GM21447 (cell line): ENCODE data around the gene SPPL2A.
"Not testable (repeated sequence)": the region's sequence is repeated elsewhere in the genome, so short reads cannot be mapped to it uniquely, and the experiment has no call there.

Experiments
- ATAC-seq: cut with Tn5 transposase; IDR thresholded peaks from one replicate; pipeline ENCODE4 v1.9.1; 2021; ENCODE audit not compliant: unreplicated experiment

SPPL2A gene

GRCh38 chr15:50765195-50765967 lies at the start of gene SPPL2A:
Gene SPPL2A (minus strand): TSS chr15:50765706. CDS start chr15:50765533, 173 bp downstream.
- peak; percentile 78 for ATAC-seq

- no peak for ATAC-seq
Observed at GRCh38 chr15:50814634-50815033, 49.1 kb upstream of the SPPL2A start.

- no peak for ATAC-seq
Observed at GRCh38 chr15:50813865-50814264, 48.4 kb upstream of the SPPL2A start.

- ATAC-seq, result no peak
Observed at GRCh38 chr15:50813089-50813488, 47.6 kb upstream of the SPPL2A start.

- not testable (repeated sequence) for ATAC-seq
Observed at GRCh38 chr15:50812181-50812506, 46.6 kb upstream of the SPPL2A start.

- ATAC-seq, result not testable (repeated sequence)
Observed at GRCh38 chr15:50811461-50812180, 46.1 kb upstream of the SPPL2A start.

- no peak for ATAC-seq
Observed at GRCh38 chr15:50810128-50810527, 44.6 kb upstream of the SPPL2A start.

- ATAC-seq, result no peak
Observed at GRCh38 chr15:50808728-50809127, 43.2 kb upstream of the SPPL2A start.

- no peak for ATAC-seq
Observed at GRCh38 chr15:50803479-50804180, 38.1 kb upstream of the SPPL2A start.

- ATAC-seq, result no peak
Observed at GRCh38 chr15:50800715-50801114, 35.2 kb upstream of the SPPL2A start.

- no peak for ATAC-seq
Observed at GRCh38 chr15:50798684-50799083, 33.2 kb upstream of the SPPL2A start.

GRCh38 chr15:50797926-50798325 lies 32.4 kb upstream of the SPPL2A start:
- ATAC-seq, result no peak

GRCh38 chr15:50791486-50791885 lies 26.0 kb upstream of the SPPL2A start:
- ATAC-seq, result no peak

- ATAC-seq, result no peak
Observed at GRCh38 chr15:50790778-50791453, 25.4 kb upstream of the SPPL2A start.

- ATAC-seq, result no peak
Observed at GRCh38 chr15:50786871-50787270, 21.4 kb upstream of the SPPL2A start.

GRCh38 chr15:50786438-50786837 lies 20.9 kb upstream of the SPPL2A start:
- ATAC-seq, result no peak

GRCh38 chr15:50783895-50784294 lies 18.4 kb upstream of the SPPL2A start:
- ATAC-seq, result no peak

- no peak for ATAC-seq
Observed at GRCh38 chr15:50783411-50783810, 17.9 kb upstream of the SPPL2A start.

- no peak for ATAC-seq
Observed at GRCh38 chr15:50778086-50778485, 12.6 kb upstream of the SPPL2A start.

- ATAC-seq, result no peak
Observed at GRCh38 chr15:50777042-50777441, 11.5 kb upstream of the SPPL2A start.

GRCh38 chr15:50774450-50774849 lies 8.9 kb upstream of the SPPL2A start:
- ATAC-seq, result no peak
